GM12892 (cell line): ENCODE measurements around the gene TCF4.
A peak's percentile ranks its signal among the peaks of the same experiment; 100 is the strongest.

ENCODE experiments used
- DNase-seq: peaks from one replicate; pipeline ENCODE4 v3.0.0; 2011; ENCODE audit not compliant: insufficient read length
- FAIRE-seq: peaks from 2 replicates; lab custom pipeline; 2011; peaks lifted over from hg19 to GRCh38; lab: Jason Lieb, UNC
- POLR2A ChIP-seq: IDR thresholded peaks from 2 replicates; pipeline ENCODE4 v1.6.1; 2011; ENCODE audit warnings: low read depth, low read length, control low read depth
- POLR2AphosphoS5 ChIP-seq: IDR thresholded peaks from 2 replicates; pipeline ENCODE4 v1.6.1; 2011; ENCODE audit warnings: low read depth, low read length, control low read depth
- TAF1 ChIP-seq: IDR thresholded peaks from 2 replicates; pipeline ENCODE4 v1.6.1; 2011; ENCODE audit warnings: low read depth, mild to moderate bottlenecking, control low read depth, low read length, borderline replicate concordance

TCF4 gene

GRCh38 chr18:55310863-55311262, 277.1 kb downstream of the TCF4 start:
- DNase-seq: no peak
- no peak for TF ChIP-seq TAF1
- no peak for TF ChIP-seq POLR2A
- TF ChIP-seq POLR2AphosphoS5: no peak
- no peak for FAIRE-seq

DNA sequence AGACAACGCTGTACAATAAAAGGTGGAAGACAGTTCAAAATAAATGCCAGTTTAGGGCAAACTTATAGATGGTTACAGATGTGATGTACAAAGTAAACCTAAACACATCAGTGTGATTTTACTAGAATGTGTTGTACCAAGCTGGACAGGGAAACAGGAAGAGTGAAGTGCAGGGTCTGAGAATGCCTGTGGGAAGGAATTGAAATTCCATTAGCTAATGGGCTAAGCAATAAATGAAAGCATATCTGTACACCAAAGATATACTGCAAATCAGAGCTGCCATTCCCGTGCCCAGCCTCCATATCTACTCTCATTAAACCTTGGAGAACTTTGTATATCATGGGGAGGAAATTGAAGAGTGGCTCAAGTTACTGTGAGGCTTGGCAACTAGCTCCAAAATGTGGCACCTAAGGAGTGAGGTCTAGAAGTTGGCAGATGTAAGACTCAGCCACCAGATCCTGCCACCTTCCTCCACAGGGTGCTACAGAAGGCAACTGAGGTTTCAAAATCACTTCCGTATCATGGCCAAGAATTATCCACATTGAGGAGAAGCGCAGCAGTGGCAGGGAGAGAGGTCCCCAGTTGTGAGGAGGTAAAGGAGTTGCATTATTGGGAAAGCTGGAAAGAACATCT, 277.8 kb downstream of the TCF4 start:
- DNase-seq (no peak), FAIRE-seq (peak; percentile 56)
- TF ChIP-seq TAF1: no peak
- TF ChIP-seq POLR2AphosphoS5: no peak

DNA sequence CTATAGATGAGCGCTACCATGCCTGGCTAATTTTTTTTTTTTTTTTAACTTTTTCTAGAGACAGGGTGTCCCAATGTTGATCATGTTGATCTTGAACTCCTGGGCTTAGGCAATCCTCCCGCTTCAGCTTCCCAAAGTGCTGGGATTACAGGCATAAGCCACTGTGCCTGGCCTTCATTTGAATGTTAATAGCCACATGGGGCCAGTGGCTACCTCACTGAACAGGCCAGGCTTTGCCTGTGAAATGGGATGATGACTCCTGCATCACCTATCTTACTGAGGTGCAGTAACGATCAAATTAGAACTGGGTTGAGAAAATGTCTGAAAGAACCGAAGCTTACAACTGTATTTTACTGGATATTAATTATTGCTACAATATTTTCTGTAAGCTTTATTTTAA, 278.7 kb downstream of the TCF4 start:
- TF ChIP-seq POLR2AphosphoS5 (no peak), POLR2A (no peak), TAF1 (no peak)
- FAIRE-seq (no peak), DNase-seq (no peak)

DNA sequence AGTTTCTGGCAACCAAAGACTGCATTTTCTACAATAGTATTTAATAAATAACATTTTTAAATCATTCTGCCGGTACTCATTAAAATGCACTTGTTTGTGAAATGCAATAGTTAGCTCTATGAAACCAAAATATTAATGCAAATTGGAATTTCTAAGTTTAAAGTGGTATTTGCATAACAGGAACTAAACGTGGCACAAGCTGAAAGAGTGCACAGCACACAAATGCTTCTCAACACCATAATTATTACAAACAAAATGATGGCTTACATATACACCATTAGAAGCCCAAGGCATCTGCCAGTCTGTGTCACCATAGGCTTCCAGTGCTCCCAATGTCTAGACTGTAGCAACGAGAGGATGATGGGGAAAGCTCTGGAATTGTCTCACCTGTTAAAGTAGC, 280.5 kb downstream of the TCF4 start:
- DNase-seq (no peak), FAIRE-seq (peak; percentile 73)
- TF ChIP-seq POLR2AphosphoS5 (no peak), TAF1 (no peak), POLR2A (0 out of 2 replicates have a peak, but pooled peaks have one; percentile 39)

GRCh38 chr18:55306359-55307024, 281.5 kb downstream of the TCF4 start:
- FAIRE-seq (peak; percentile 62), DNase-seq (no peak)
- TF ChIP-seq POLR2A: no peak
- no peak for TF ChIP-seq TAF1
- no peak for TF ChIP-seq POLR2AphosphoS5

DNA sequence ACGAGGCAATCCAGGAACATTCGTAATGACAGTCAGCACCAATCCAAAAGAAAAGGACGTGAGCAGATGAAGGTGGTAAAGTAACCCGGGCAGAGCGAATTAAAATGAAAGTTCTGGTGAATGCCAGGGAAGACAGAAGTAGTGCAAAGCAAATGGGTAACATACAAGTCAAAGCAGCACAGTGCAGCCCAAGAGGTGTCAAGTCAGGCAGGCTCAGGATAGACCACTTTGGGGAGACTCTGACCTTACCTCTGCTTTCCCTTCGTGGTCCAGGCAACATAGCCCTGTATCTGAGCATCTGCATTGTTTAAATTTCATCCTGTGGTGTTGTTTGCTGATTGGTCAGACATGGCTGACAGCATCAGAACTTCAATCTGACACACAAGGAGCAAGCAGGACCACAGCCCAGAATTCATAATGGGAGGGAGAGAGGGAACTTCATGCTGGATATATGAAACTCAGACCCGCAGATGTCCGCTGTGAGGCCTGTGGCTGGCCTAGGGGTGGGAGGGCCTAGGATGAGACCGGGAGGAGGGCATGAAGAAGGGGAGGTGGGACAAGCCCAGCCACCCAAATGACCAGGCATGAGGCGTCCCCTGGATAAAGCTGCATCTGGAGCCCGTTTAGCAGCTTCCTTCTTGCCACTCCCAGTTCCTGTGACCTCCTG, 285.7 kb downstream of the TCF4 start:
- no peak for TF ChIP-seq TAF1
- no peak for TF ChIP-seq POLR2A
- no peak for TF ChIP-seq POLR2AphosphoS5
- peak; percentile 89 for FAIRE-seq

DNA sequence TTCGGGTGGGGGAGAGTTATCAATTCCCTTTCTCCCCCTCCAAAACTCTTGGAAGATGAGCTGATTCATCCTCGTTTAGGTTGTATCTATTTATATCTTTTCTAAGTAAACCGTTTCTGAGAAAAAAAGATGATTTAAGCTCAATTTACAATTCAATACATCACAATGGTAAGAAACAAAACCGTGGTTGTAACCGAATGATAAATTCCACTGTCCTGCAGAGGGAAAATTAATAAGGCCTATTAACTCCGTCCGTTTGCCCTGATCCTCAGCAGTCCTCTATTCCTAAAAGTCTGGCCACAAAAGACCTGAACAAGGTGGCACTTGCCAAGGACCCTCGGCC, 286.2 kb downstream of the TCF4 start:
- FAIRE-seq (no peak), DNase-seq (no peak)
- TF ChIP-seq POLR2AphosphoS5 (no peak), TAF1 (no peak), POLR2A (no peak)

More for the DNA sequence above, 285.7 kb downstream of the TCF4 start:
- no peak for DNase-seq

DNA sequence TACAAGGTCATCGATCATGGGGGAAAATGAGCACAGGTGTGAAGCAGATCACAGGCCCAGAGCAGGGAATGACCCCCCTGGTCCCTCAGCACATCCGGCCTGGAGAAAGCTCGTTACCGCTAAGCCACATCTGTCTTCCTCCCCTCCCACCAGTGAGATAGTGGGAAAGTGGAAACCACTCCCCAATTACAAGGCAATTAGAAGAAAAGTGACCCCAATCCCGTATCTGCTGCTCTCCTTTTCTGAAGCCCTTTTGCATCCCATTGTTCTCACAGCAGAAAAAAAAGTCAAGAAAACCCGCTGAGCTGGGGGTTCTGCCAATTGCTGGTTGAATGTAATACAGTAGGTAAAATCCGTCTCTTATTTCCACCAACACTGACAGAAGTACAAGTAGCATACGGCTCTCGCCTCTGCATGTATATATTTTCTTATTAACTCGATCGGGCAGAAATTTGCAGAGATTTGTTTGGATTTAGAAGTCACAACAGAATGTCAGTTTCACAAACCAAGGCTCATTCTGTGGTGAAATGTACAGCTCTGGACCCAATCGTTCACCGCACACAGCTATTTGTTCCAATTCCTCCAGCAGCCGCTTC, 287.0 kb downstream of the TCF4 start:
- peak; percentile 76 for FAIRE-seq
- no peak for DNase-seq
- TF ChIP-seq POLR2A (no peak), TAF1 (no peak), POLR2AphosphoS5 (no peak)

- TF ChIP-seq TAF1 (no peak), POLR2AphosphoS5 (no peak), POLR2A (no peak)
- FAIRE-seq (no peak), DNase-seq (no peak)
Measured at GRCh38 chr18:55300421-55300935, 287.5 kb downstream of the TCF4 start.

GRCh38 chr18:55296778-55297177, 291.2 kb downstream of the TCF4 start:
- no peak for FAIRE-seq
- TF ChIP-seq POLR2AphosphoS5 (no peak), POLR2A (no peak)
- DNase-seq: no peak

- TF ChIP-seq TAF1 (no peak), POLR2A (no peak), POLR2AphosphoS5 (no peak)
- FAIRE-seq (no peak), DNase-seq (no peak)
Measured at GRCh38 chr18:55296115-55296514, 291.9 kb downstream of the TCF4 start.

- TF ChIP-seq TAF1 (no peak), POLR2AphosphoS5 (no peak), POLR2A (no peak)
- FAIRE-seq: no peak
- no peak for DNase-seq
Measured at GRCh38 chr18:55290898-55291297, 297.1 kb downstream of the TCF4 start.
